WTC11 (cell line): ENCODE measurements around the gene BCAS1.

Experiments
- ATF2 ChIP-seq: sonication (generic); formaldehyde crosslinking; IDR thresholded peaks from 2 replicates; pipeline ENCODE4 v1.8.1; 2022; ENCODE audit warnings: low read depth, missing genetic modification reagents, borderline replicate concordance
- CREB1 ChIP-seq: sonication (generic); formaldehyde crosslinking; IDR thresholded peaks from 2 replicates; pipeline ENCODE4 v1.8.0; 2023; ENCODE audit warnings: mild to moderate bottlenecking, missing genetic modification reagents
- RELA ChIP-seq: sonication (generic); formaldehyde crosslinking; IDR thresholded peaks from 2 replicates; pipeline ENCODE4 v1.8.1; 2022; ENCODE audit warnings: missing genetic modification reagents, mild to moderate bottlenecking, borderline replicate concordance
- SMAD3 ChIP-seq: sonication (generic); formaldehyde crosslinking; IDR thresholded peaks from 2 replicates; pipeline ENCODE4 v1.8.0; 2022; ENCODE audit warnings: missing genetic modification reagents, mild to moderate bottlenecking, borderline replicate concordance
- ZBTB43 ChIP-seq: sonication (generic); formaldehyde crosslinking; IDR thresholded peaks from 2 replicates; pipeline ENCODE4 v1.8.1; 2023; ENCODE audit warnings: mild to moderate bottlenecking, missing genetic modification reagents
- ZNF281 ChIP-seq: sonication (generic); formaldehyde crosslinking; IDR thresholded peaks from 2 replicates; pipeline ENCODE4 v1.8.0; 2023; ENCODE audit warnings: mild to moderate bottlenecking, missing genetic modification reagents
- TF ChIP-seq, protein P1 (sequence below): sonication (generic); formaldehyde crosslinking; conservative IDR thresholded peaks from 2 replicates; pipeline ENCODE4 v1.8.1; 2023; ENCODE audit warnings: mild to moderate bottlenecking, low read depth, missing genetic modification reagents, moderate library complexity

DNA sequence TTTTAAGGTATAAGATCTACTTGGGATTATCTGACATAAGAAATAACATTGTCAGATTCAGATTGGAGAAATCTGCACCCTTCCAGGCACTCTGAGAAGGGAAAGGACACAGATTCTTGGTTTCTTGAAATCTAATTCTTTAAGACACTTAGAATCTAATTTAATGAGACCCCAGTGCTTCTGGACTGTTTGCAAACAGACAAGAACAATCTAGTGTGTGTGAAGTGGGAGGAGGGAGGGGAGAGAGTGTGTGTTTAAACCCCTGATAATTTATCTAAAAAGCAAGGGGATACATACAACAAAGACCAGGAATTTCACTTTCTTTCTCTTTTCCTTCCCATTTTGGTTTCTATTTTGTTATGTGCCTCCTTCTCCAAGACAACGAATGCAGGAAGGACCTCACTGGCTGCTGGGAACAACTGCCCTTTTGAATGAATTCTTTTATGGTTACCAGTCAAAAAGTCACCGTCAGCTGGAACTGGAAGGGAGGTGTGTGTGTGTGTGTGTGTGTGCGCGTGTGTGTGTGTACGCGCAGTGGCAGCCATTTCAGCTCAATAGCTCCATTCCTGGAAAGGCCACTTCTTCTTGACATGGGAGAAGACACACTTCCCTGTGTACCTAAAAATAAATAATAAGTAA is 129.4 kb downstream of the BCAS1 start:
- TF ChIP-seq CREB1 (CRISPR knock-in tag) = no peak
- TF ChIP-seq ZBTB43 (CRISPR knock-in tag) = no peak
- TF ChIP-seq, protein P1, sequence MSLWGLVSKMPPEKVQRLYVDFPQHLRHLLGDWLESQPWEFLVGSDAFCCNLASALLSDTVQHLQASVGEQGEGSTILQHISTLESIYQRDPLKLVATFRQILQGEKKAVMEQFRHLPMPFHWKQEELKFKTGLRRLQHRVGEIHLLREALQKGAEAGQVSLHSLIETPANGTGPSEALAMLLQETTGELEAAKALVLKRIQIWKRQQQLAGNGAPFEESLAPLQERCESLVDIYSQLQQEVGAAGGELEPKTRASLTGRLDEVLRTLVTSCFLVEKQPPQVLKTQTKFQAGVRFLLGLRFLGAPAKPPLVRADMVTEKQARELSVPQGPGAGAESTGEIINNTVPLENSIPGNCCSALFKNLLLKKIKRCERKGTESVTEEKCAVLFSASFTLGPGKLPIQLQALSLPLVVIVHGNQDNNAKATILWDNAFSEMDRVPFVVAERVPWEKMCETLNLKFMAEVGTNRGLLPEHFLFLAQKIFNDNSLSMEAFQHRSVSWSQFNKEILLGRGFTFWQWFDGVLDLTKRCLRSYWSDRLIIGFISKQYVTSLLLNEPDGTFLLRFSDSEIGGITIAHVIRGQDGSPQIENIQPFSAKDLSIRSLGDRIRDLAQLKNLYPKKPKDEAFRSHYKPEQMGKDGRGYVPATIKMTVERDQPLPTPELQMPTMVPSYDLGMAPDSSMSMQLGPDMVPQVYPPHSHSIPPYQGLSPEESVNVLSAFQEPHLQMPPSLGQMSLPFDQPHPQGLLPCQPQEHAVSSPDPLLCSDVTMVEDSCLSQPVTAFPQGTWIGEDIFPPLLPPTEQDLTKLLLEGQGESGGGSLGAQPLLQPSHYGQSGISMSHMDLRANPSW (CRISPR knock-in tag) = no peak
- no peak for TF ChIP-seq RELA (CRISPR knock-in tag)
- no peak for TF ChIP-seq SMAD3
- no peak for TF ChIP-seq ZNF281 (CRISPR knock-in tag)
- no peak for TF ChIP-seq ATF2 (CRISPR knock-in tag)
